Measurements from ENCODE around the gene AHDC1.

The AHDC1 gene

GRCh38 chr1:27487966-27488884 is 115.7 kb downstream of the AHDC1 start:
- no peaks in the 10 kb centered on the region for H3K36me3 ChIP-seq (ENCODE audit: insufficient read depth)

GRCh38 chr1:27485363-27485762 is 118.6 kb downstream of the AHDC1 start:
- H3K27ac ChIP-seq = no peak overlapping the region
- H3K4me3 ChIP-seq (IDR thresholded peaks at IDR 0.05; ENCODE audit: insufficient read depth, low read depth, low read length) = no peak overlapping the region
- H3K4me2 ChIP-seq = no peak overlapping the region

More at GRCh38 chr1:27487966-27488884, 115.7 kb downstream of the AHDC1 start:
- H3K79me2 ChIP-seq (ENCODE audit: insufficient read depth, low read depth) = peaks cover 56% of the 10 kb centered on the region
- no peak overlapping the region for H2AFZ ChIP-seq (ENCODE audit: low read depth)
- no peaks in the 10 kb centered on the region for H4K20me1 ChIP-seq (ENCODE audit: insufficient read depth)
- H3K27ac ChIP-seq = no peak overlapping the region
- H3K4me1 ChIP-seq (ENCODE audit: low read depth, poor library complexity, severe bottlenecking) = peaks cover 42% of the 10 kb centered on the region
- H3K4me2 ChIP-seq = peak overlapping the region; percentile 62
- no peak overlapping the region for H3K9ac ChIP-seq
- H3K27me3 ChIP-seq (ENCODE audit: insufficient read depth, low read depth) = no peaks in the 10 kb centered on the region
- peak overlapping the region; percentile 58 for H3K4me3 ChIP-seq (IDR thresholded peaks at IDR 0.05; ENCODE audit: insufficient read depth, low read depth, low read length)
- TF ChIP-seq CTCF (conservative IDR thresholded peaks at IDR 0.05; ENCODE audit: low read depth, low read length) = no peak

More at GRCh38 chr1:27485363-27485762, 118.6 kb downstream of the AHDC1 start:
- Histone ChIP-seq H3K9ac (no peak overlapping the region), H4K20me1 (ENCODE audit: insufficient read depth) (no peaks in the 10 kb centered on the region), H3K36me3 (ENCODE audit: insufficient read depth) (no peaks in the 10 kb centered on the region), H3K79me2 (ENCODE audit: insufficient read depth, low read depth) (peaks cover 66% of the 10 kb centered on the region), H2AFZ (ENCODE audit: low read depth) (no peak overlapping the region), H3K27me3 (ENCODE audit: insufficient read depth, low read depth) (no peaks in the 10 kb centered on the region), H3K4me1 (ENCODE audit: low read depth, poor library complexity, severe bottlenecking) (peaks cover 19% of the 10 kb centered on the region)
- no peak for TF ChIP-seq CTCF (conservative IDR thresholded peaks at IDR 0.05; ENCODE audit: low read depth, low read length)

Data from KMS-11 (cell line).